Hematopoietic multipotent progenitor cell (in vitro differentiated cells): ENCODE data around the gene MTHFD1L. TPM values are rescaled to one million over a fixed set of nuclear protein-coding genes. Genes with fewer than 3 reads are reported as not detected.
"Not testable (repeated sequence)": the region's sequence is repeated elsewhere in the genome, so short reads cannot be mapped to it uniquely, and the experiment has no call there.

ENCODE experiments used
- DNase-seq, 3 donors: peaks; one replicate each; pipeline ENCODE4 v3.0.0-alpha.2; 2011 to 2015; ENCODE audit warnings: low read depth in 2 of 3, low spot score in 2 of 3
- total RNA-seq: library from RNA; depleted of rRNA; stranded (reverse); fragments of >200 nt; gene quantifications from one replicate; pipeline ENCODE4 v1.2.3, GENCODE V29; 2012

The MTHFD1L gene
- total RNA-seq, 1 donor: 9.2 TPM

- DNase-seq: no peak
These were observed 245.0 kb downstream of the MTHFD1L start for GRCh38 chr6:151110576-151110905.

- peak in 1 of 3 donors; percentile 7 for DNase-seq
These were observed 246.2 kb downstream of the MTHFD1L start for GRCh38 chr6:151111670-151112069.

GRCh38 chr6:151112130-151112529 lies 246.6 kb downstream of the MTHFD1L start:
- no peak for DNase-seq

DNA sequence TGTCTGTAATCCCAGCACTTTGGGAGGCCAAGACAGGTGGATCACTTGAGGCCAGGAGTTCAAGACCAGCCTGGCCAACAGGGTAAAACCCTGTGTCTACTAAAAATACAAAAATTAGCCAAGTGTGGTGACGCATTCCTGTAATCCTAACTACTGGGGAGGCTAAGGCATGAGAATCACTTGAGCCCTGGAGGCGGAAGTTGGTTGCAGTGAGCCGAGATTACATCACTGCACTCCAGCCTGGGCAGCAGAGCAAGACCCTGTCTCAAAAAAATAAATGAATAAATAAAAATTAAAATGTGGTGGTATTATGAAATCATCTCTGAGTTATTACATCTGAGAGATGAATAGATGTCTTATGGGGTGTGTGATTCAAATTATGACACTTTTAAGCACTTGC lies 247.4 kb downstream of the MTHFD1L start:
- not testable (repeated sequence) for DNase-seq

DNA sequence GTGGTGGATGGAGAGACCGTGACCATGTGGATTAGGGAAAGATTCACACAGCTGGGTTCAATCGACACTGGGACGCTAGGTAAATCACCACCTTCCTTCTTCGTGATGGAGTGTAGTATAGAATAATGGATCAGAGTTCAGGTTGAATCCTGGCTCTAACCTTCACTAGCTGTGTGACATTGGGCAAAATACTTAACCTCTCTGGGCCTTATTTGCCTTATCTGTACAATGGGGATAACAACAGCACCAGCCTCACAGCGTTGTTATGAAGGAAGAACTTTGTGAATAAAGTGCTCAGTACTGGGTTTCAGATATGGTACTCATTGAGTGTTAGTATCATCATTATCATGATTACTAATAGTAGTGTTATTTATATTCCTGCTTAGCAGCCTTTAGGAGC lies 248.1 kb downstream of the MTHFD1L start:
- DNase-seq: no peak

DNA sequence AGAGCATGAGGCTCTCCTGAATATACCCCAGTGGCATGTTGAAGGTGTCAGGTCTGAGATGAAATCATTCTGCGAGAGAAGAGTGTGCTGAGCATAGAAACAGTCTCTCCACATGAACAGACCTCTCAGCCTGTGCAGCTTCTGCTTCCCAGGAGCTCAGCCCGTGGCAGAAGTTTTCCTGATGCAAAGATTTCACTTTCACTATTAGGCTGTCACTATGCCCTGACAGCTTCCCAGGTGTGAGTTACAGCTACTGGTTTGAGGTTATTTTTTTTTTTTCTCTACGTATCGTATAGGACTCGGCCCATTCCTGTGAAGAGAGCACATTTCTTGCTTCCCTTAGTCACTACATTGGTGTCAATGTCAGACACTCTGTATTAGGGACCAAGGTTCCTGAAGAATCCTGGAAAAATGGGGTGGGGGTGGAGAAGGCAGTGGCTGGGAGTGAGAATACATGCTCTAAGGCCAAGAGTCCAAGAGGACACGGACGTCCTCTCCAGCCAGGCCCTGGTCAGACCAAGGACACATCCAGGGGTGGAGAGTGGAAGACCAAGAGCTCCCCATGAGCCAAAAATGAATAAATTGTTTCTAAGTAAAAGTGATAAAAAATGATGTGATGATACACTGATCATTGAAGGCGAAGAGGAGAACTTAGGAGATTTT lies 253.1 kb downstream of the MTHFD1L start:
- DNase-seq: peak in 2 of 3 donors; percentile 5 to 41

DNA sequence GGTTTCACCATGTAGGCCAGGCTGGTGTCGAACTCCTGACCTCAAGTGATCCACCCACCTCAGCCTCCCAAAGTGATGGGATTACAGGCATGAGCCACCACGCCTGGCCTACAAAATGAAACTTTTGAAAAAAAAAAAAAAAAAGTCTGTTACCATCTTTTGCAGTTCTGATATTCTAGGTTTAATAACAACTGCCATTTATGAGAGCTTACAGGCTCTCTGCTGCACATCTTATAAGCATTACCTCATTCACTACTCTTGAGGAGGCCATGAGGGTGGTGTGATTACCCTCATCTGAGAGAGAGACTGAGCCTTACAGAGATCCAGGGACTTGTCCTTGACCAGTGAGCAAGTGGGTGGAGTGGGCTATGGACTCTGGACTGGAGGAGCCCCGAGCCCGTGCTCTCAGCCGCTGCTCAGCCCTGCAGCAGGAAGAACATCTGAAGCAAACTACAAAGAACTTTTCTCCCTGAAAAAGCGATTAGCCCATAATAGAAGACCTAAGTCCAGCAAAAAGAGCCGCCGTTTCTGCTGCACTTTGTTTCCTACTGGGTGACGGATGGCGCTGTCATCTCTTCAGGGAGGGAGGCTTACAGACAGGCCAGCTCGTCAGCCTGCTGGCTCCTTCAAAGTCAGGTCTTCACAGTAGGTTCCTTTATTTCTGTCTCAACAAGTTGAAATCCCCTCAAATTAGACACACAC lies 254.5 kb downstream of the MTHFD1L start:
- no peak for DNase-seq

DNA sequence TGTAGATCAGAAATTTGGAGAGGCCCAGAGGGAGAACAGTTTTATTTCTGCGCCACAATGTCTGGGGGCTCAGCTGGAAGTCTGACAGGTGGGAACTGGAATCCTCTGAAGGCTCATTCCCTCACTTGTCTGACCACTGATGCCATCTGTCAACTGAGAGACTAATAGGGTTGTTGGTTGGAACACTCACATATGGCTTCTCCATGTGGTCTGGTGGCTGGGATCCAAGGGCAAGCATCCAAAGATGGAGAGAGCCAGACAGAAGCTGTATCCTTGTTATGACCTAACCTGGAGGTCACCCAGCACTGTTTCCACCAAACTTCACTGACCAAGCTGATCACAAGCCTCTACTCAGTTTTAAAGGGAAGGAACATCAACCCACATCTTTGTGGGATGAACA lies 256.4 kb downstream of the MTHFD1L start:
- DNase-seq: no peak

- not testable (repeated sequence) for DNase-seq
These were observed 258.1 kb downstream of the MTHFD1L start for GRCh38 chr6:151123641-151124040.

DNA sequence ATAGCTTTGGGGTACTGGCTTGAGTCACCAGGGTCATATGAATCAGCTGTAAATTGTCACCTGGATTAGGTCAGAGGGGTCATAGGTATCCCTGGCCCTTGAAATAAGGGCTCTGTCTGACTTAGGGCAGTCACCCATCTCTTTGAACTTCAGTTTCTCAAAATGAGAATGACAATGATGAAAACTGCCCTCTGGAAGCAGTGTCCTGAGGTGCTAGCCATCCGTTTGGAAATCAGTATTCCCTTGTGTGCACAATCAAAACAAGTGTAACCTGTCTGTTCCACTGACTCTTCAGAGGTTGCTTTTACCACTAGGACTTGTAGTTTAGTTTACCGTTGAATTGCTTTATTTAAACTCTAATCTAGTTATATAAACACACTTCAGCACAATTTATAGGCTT lies 259.7 kb downstream of the MTHFD1L start:
- DNase-seq: not testable (repeated sequence)

DNA sequence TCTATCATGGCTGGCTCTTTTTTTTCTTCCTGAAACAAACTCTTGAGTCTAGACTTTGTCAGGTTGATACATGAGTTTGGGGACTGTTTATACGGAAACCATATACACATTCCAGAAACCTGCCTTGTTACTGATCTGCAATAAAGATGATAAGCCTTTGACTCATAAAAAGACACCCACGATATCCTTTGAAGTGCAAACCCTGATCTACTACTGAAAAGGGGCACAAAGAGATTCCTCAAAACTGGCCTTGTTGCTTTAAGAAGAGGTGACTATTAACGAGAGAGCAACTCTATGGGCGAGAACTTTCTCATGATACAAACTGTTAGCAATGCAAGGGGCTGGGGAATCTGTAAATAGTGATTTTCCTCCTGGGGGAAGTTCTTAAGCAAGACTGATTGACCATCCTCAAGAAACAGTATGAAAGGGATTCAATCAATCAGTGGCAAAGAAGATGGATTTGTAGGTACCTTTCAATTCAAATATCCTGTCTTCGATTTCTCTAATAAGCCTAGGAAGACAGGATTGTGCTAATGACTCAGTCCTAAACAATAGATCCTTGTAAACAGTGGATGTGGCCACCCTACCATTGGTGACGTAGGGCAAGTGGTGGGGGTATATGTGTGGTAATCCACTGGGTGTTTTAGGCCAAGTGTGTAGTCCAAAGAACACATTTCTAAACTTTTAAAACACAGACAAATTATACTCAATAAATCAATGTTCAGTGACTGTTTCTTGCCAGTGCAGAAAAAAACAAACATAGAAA lies 260.3 kb downstream of the MTHFD1L start:
- DNase-seq: not testable (repeated sequence)

DNA sequence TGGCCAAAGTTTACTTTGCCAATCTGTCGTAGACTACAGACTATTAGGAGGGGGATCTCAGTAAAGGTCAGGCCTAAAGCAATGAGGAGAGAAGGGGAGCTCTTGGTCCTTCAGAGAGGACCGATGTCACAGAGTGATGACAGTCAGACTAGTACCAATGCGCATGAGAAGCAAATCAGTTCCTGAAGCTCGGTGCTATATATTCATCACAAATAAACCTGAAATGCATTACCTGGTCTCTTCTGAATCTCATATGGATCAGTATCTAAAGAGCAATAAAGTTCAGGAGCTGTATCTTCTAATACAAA lies 260.9 kb downstream of the MTHFD1L start:
- not testable (repeated sequence) for DNase-seq

- not testable (repeated sequence) for DNase-seq
These were observed 261.8 kb downstream of the MTHFD1L start for GRCh38 chr6:151127133-151127798.

GRCh38 chr6:151128763-151129370 lies 263.4 kb downstream of the MTHFD1L start:
- DNase-seq: no peak

- DNase-seq: no peak
These were observed 264.8 kb downstream of the MTHFD1L start for GRCh38 chr6:151130329-151130728.

DNA sequence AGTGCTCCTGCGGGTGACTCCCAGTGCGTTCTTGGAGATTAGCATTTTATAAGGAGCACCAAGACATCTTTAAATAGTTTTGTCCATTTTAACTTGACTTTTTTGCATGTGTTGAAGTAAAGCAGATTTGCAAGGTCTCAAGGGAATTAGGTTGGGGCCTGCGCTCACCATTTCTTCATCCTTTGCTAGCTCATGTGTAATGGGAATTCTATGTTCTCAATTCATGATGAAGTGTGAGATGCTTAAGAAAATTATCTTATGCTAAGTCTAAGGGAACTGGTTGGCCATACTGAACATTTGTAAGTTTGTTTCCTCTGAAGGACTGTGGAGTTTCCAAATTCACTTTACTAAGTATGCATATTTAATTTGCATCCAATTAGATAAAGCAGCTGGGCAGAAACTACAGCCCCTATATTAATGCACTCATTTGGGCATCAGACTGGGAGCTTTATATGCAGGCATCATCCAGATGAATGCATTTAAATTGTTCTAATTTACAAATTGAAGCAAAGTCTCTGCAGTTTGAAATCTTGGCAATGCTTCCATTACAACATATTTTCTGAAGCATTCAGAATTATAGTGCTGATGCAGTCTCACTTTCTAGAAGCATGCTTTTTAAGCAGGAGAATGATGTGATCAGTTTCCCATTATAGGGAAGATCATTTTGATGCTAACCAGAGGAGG lies 266.0 kb downstream of the MTHFD1L start:
- DNase-seq: no peak

- no peak for DNase-seq
These were observed 270.7 kb downstream of the MTHFD1L start for GRCh38 chr6:151136141-151136755.

DNA sequence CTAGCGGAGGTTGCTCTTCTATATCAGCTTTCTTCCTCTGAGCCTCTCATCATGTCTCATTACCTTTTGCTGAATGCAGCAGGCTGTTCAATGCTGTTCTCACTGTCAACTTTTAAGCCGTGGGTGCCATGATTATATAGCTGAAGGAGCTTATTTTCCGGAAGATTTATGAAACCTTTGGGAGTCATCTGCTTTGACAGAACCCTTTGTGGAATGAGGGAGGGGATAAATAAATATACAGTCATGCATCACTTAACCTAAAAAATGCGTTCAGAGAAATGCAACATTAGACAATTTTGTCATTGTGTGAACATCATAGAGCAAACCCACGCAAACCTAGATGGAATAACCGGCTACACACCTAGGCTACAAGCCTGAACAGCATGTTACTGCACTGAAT lies 272.0 kb downstream of the MTHFD1L start:
- no peak for DNase-seq

DNA sequence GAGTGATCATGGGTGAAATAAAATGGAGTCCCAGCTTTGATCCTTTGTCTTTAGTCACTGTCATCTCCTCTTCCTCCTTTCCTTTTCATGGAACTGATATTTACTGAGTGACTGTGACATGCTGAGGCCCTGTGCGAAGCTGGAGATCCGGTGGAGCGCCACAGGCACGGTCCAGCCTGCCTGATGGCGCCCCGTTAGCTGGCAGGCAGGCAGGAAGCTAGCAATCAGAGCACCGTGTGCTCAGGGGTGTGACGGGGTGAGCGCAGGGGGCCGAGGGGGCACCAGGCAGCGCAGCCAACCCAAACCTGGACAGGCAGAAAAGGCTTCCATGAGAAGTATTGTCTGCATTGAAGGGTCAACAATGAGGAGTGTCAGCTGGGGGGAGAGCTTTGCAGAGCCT lies 274.0 kb downstream of the MTHFD1L start:
- DNase-seq: no peak

DNA sequence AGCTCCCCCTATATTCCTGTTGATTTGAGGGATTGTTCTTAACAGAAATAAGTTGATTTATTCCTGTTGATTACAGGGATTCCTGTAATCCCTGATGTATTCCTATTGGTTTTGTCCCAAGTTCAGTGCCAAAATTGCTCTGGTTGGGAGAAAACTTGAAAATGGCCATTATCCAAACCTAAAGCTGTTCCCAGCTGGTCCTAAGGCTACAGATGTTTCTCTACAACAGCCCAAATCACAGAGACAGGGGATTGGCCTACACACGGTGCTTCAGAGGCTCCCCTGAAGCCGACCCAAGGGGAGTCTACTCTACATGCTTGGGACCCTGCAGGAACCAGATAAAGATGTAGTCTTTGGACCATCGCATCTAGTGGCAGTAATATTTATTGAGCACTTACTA lies 275.3 kb downstream of the MTHFD1L start:
- no peak for DNase-seq
